ENCODE data around the gene CYTH4. TPM values are rescaled to one million over a fixed set of nuclear protein-coding genes. Genes with fewer than 3 reads are reported as not detected.

The CYTH4 gene
- total and polyA plus RNA-seq, 2 experiments from 2014 or later: not detected

GRCh38 chr22:37362621-37363020 is 80.3 kb downstream of the CYTH4 start:
- DNase-seq (ENCODE audit: low spot score) (no peak), ATAC-seq (no peak)
- Mint-ChIP-seq H3K27ac (no peak overlapping the region), H3K27me3 (ENCODE audit: insufficient read depth, low read depth, poor library complexity) (peaks cover 12% of the 10 kb centered on the region), H3K4me1 (peaks cover 15% of the 10 kb centered on the region), H3K9me3 (no peaks in the 10 kb centered on the region), H3K4me3 (no peak overlapping the region), H3K36me3 (ENCODE audit: low read depth) (no peaks in the 10 kb centered on the region)
- Histone ChIP-seq H3K27ac (ENCODE audit: low read depth) (no peak overlapping the region), H3K79me2 (replicated peaks; ENCODE audit: insufficient read depth) (no peaks in the 10 kb centered on the region), H2AFZ (no peak overlapping the region), H3K27me3 (ENCODE audit: insufficient read depth) (no peaks in the 10 kb centered on the region), H3K4me3 (no peak overlapping the region), H3K4me1 (ENCODE audit: insufficient read depth) (no peaks in the 10 kb centered on the region), H4K20me1 (replicated peaks; ENCODE audit: insufficient read depth) (no peaks in the 10 kb centered on the region), H3K9me2 (ENCODE audit: insufficient read depth) (no peaks in the 10 kb centered on the region), H3F3A (replicated peaks; ENCODE audit: low read depth) (no peaks in the 10 kb centered on the region), H3K36me3 (ENCODE audit: insufficient read depth) (no peaks in the 10 kb centered on the region), H3K4me2 (no peak overlapping the region)
- no peak for TF ChIP-seq ZNF331 (CRISPR knock-in tag; IDR thresholded peaks at IDR 0.05; ENCODE audit: low read depth)
- TF ChIP-seq ZNF114 (CRISPR knock-in tag; IDR thresholded peaks at IDR 0.05): no peak
- no peak for TF ChIP-seq EZH2 (IDR thresholded peaks at IDR 0.05; ENCODE audit: low read depth, unreplicated experiment)
- no peak for TF ChIP-seq CREB1 (CRISPR knock-in tag; IDR thresholded peaks at IDR 0.05; ENCODE audit: low read depth)

DNA sequence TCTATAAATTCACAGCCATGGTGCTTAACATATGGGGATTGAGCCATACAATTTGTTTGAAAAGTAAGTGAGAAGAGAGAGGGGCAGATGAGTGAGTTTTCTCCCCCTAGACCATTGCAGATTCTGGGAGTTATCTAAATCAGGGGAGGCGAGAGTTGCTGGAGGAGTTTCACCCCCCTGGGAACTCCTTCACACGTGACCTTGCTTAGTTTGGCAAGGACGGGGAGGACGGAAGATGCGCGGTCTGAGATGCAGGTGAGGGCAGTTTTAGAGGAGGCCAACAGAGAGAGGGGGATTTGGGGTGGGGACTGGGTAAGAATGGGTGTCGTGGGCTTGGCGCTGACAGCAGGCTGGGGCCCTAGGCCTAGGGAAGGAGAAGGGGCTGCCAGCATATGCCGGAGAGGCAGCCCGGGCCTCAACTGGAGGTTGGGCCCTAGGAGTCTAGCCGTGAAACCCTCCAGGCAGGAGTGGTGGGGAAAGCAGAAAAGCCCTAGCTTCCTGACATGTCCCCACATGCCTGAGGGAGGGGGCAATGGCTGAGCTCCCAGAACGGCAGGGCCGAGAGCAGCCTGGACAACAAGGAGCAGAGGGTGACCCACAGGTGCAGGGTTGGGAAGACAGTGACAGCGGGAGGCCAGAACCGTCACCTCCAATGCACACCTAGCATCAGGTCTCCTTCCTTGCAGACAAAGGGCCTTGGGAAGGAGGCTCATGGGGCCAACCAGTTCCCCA is 81.1 kb downstream of the CYTH4 start:
- Histone ChIP-seq H4K20me1 (replicated peaks; ENCODE audit: insufficient read depth) (no peaks in the 10 kb centered on the region), H3K9me2 (ENCODE audit: insufficient read depth) (no peaks in the 10 kb centered on the region), H3K79me2 (replicated peaks; ENCODE audit: insufficient read depth) (no peaks in the 10 kb centered on the region), H3K4me3 (no peak overlapping the region), H3K4me1 (ENCODE audit: insufficient read depth) (no peaks in the 10 kb centered on the region), H3K27me3 (ENCODE audit: insufficient read depth) (no peaks in the 10 kb centered on the region), H3K36me3 (ENCODE audit: insufficient read depth) (no peaks in the 10 kb centered on the region), H3K4me2 (no peak overlapping the region), H3K27ac (ENCODE audit: low read depth) (no peak overlapping the region), H3F3A (replicated peaks; ENCODE audit: low read depth) (no peaks in the 10 kb centered on the region), H2AFZ (peak overlapping the region; percentile 23; the same call in 1 of the 2 replicates)
- Mint-ChIP-seq H3K9me3 (no peaks in the 10 kb centered on the region), H3K4me1 (peaks cover 21% of the 10 kb centered on the region), H3K36me3 (ENCODE audit: low read depth) (no peaks in the 10 kb centered on the region), H3K4me3 (no peak overlapping the region; the same call in 2 of the 3 replicates), H3K27ac (no peak overlapping the region), H3K27me3 (ENCODE audit: insufficient read depth, low read depth, poor library complexity) (peaks cover 13% of the 10 kb centered on the region)
- ATAC-seq (no peak), DNase-seq (ENCODE audit: low spot score) (no peak)
- TF ChIP-seq EZH2 (IDR thresholded peaks at IDR 0.05; ENCODE audit: low read depth, unreplicated experiment) (no peak), ETS1 (IDR thresholded peaks at IDR 0.05) (no peak), STAT1 (IDR thresholded peaks at IDR 0.05; ENCODE audit: unreplicated experiment) (no peak), EZH2phosphoT487 (IDR thresholded peaks at IDR 0.05; ENCODE audit: unreplicated experiment) (no peak), NANOG (IDR thresholded peaks at IDR 0.05; ENCODE audit: borderline replicate concordance) (no peak), POLR2AphosphoS5 (IDR thresholded peaks at IDR 0.05; ENCODE audit: low read depth) (no peak), CREB1 (CRISPR knock-in tag; IDR thresholded peaks at IDR 0.05; ENCODE audit: low read depth) (no peak), JUNB (IDR thresholded peaks at IDR 0.05; ENCODE audit: unreplicated experiment) (no peak)
- TF ChIP-seq, protein P1, sequence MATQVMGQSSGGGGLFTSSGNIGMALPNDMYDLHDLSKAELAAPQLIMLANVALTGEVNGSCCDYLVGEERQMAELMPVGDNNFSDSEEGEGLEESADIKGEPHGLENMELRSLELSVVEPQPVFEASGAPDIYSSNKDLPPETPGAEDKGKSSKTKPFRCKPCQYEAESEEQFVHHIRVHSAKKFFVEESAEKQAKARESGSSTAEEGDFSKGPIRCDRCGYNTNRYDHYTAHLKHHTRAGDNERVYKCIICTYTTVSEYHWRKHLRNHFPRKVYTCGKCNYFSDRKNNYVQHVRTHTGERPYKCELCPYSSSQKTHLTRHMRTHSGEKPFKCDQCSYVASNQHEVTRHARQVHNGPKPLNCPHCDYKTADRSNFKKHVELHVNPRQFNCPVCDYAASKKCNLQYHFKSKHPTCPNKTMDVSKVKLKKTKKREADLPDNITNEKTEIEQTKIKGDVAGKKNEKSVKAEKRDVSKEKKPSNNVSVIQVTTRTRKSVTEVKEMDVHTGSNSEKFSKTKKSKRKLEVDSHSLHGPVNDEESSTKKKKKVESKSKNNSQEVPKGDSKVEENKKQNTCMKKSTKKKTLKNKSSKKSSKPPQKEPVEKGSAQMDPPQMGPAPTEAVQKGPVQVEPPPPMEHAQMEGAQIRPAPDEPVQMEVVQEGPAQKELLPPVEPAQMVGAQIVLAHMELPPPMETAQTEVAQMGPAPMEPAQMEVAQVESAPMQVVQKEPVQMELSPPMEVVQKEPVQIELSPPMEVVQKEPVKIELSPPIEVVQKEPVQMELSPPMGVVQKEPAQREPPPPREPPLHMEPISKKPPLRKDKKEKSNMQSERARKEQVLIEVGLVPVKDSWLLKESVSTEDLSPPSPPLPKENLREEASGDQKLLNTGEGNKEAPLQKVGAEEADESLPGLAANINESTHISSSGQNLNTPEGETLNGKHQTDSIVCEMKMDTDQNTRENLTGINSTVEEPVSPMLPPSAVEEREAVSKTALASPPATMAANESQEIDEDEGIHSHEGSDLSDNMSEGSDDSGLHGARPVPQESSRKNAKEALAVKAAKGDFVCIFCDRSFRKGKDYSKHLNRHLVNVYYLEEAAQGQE (IDR thresholded peaks at IDR 0.05; ENCODE audit: unreplicated experiment): no peak

Data from GM23338 (cell line).